Mesenchymal stem cell (in vitro differentiated cells and primary cell): ENCODE data around the gene SLC6A13.

Source experiments
- DNase-seq: peaks from one replicate; pipeline ENCODE4 v3.0.0-alpha.2; 2013
- H2AFZ ChIP-seq: one replicate; pipeline ENCODE4 v1.6.1; 2013; ENCODE audit warnings: low read depth, mild to moderate bottlenecking, control low read depth, inconsistent platforms, low read length, moderate library complexity
- H2AK5ac ChIP-seq: 2 replicates; pipeline ENCODE4 v1.6.1; 2013; ENCODE audit warnings: low read length, moderate library complexity, mild to moderate bottlenecking, inconsistent platforms; ENCODE audit not compliant: severe bottlenecking
- H2BK120ac ChIP-seq: one replicate; pipeline ENCODE4 v1.6.1; 2013; ENCODE audit warnings: low read depth, mild to moderate bottlenecking, inconsistent platforms, low read length, moderate library complexity
- H2BK12ac ChIP-seq, 2 experiments: one replicate each; pipeline ENCODE4 v1.6.1; 2013; ENCODE audit warnings: inconsistent platforms in 2 of 2, low read length in 2 of 2, mild to moderate bottlenecking in 2 of 2, moderate library complexity in 2 of 2, control low read depth in 1 of 2
- H2BK15ac ChIP-seq: one replicate; pipeline ENCODE4 v1.6.1; 2013; ENCODE audit warnings: mild to moderate bottlenecking, low read depth, inconsistent platforms; ENCODE audit not compliant: poor library complexity, severe bottlenecking
- H2BK5ac ChIP-seq: 2 replicates; pipeline ENCODE4 v1.6.1; 2013; ENCODE audit warnings: low read depth, mild to moderate bottlenecking, low read length, control low read depth, inconsistent platforms; ENCODE audit not compliant: poor library complexity, severe bottlenecking
- H3K14ac ChIP-seq, 2 experiments: one replicate each; pipeline ENCODE4 v1.6.1; 2013; ENCODE audit warnings: inconsistent platforms in 2 of 2, low read length in 2 of 2, control low read depth in 1 of 2, mild to moderate bottlenecking in 1 of 2, moderate library complexity in 1 of 2
- H3K18ac ChIP-seq, 2 experiments: one replicate each; pipeline ENCODE4 v1.6.1; 2013; ENCODE audit warnings: inconsistent platforms in 2 of 2, low read length in 2 of 2, control low read depth in 1 of 2, low read depth in 1 of 2, mild to moderate bottlenecking in 1 of 2
- H3K23ac ChIP-seq, 2 experiments: one replicate each; pipeline ENCODE4 v1.6.1; 2013; ENCODE audit warnings: inconsistent platforms in 2 of 2, low read length in 2 of 2, mild to moderate bottlenecking in 2 of 2, moderate library complexity in 2 of 2, control low read depth in 1 of 2
- H3K27ac ChIP-seq: 2 replicates; pipeline ENCODE4 v1.5.1; 2013; ENCODE audit warnings: mild to moderate bottlenecking, moderate library complexity, low read length, control low read depth, inconsistent platforms; ENCODE audit not compliant: poor library complexity, severe bottlenecking
- H3K27me3 ChIP-seq, 2 experiments: 2 replicates each; pipeline versions ENCODE4 v1.6.1 to v1.7.0; 2013; ENCODE audit warnings: low read length in 2 of 2, mild to moderate bottlenecking in 2 of 2, moderate library complexity in 2 of 2, control low read depth in 1 of 2, inconsistent platforms in 1 of 2; ENCODE audit not compliant: control insufficient read depth in 1 of 2, insufficient read depth in 1 of 2
- H3K36me3 ChIP-seq, 2 experiments: 2 replicates each; pipeline versions ENCODE4 v1.6.1 to v1.7.0; 2013; ENCODE audit warnings: low read length in 2 of 2, control low read depth in 1 of 2, inconsistent platforms in 1 of 2, low read depth in 1 of 2, mild to moderate bottlenecking in 1 of 2; ENCODE audit not compliant: insufficient read depth in 2 of 2, control insufficient read depth in 1 of 2
- H3K4ac ChIP-seq, 2 experiments: one replicate each; pipeline ENCODE4 v1.6.1; 2013; ENCODE audit warnings: inconsistent platforms in 2 of 2, low read length in 2 of 2, mild to moderate bottlenecking in 2 of 2, moderate library complexity in 2 of 2, control low read depth in 1 of 2, low read depth in 1 of 2
- H3K4me1 ChIP-seq: 2 replicates; pipeline ENCODE4 v1.6.1; 2013; ENCODE audit warnings: low read depth, low read length, control low read depth; ENCODE audit not compliant: control insufficient read depth, insufficient read depth
- H3K4me2 ChIP-seq: 2 replicates; pipeline ENCODE4 v1.6.1; 2013; ENCODE audit warnings: low read length, mild to moderate bottlenecking, inconsistent platforms; ENCODE audit not compliant: poor library complexity, severe bottlenecking
- H3K4me3 ChIP-seq, 2 experiments: 2 replicates each; pipeline versions ENCODE4 v1.5.1 to v1.7.0; 2013; ENCODE audit warnings: low read length in 2 of 2, mild to moderate bottlenecking in 2 of 2, control low read depth in 1 of 2, low read depth in 1 of 2; ENCODE audit not compliant: insufficient read depth in 1 of 2
- H3K79me1 ChIP-seq: replicated peaks from 2 replicates; pipeline ENCODE4 v1.6.1; 2013; ENCODE audit warnings: mild to moderate bottlenecking, control low read depth, low read length, inconsistent platforms; ENCODE audit not compliant: poor library complexity, severe bottlenecking
- H3K9ac ChIP-seq: 2 replicates; pipeline ENCODE4 v1.7.0; 2013; ENCODE audit warnings: mild to moderate bottlenecking, low read length, moderate library complexity
- H3K9me3 ChIP-seq: 2 replicates; pipeline ENCODE4 v1.7.0; 2013; ENCODE audit warnings: mild to moderate bottlenecking, low read length; ENCODE audit not compliant: control insufficient read depth
- H4K8ac ChIP-seq: one replicate; pipeline ENCODE4 v1.6.1; 2013; ENCODE audit warnings: inconsistent platforms, mild to moderate bottlenecking, low read length, moderate library complexity
- H4K91ac ChIP-seq: one replicate; pipeline ENCODE4 v1.6.1; 2013; ENCODE audit warnings: mild to moderate bottlenecking, low read length, inconsistent platforms
- WGBS: methylation state at CpG from one replicate; pipeline ENCODE4 v1.1.7; 2013; ENCODE audit warnings: mixed read lengths; 5-methylcytosine and 5-hydroxymethylcytosine counted together

SLC6A13 gene

GRCh38 chr12:226401-226800 is 36.2 kb downstream of the SLC6A13 start:
- WGBS: 86% methylated on average over 14 of the region's 14 CpGs
- Histone ChIP-seq H3K4ac (no peak overlapping the region), H2AFZ (no peak overlapping the region), H3K18ac (no peak overlapping the region), H3K4me1 (no peaks in the 10 kb centered on the region), H3K4me3 (no peak overlapping the region), H3K9me3 (no peaks in the 10 kb centered on the region), H3K79me1 (no peaks in the 10 kb centered on the region), H3K27ac (no peak overlapping the region), H3K14ac (no peak overlapping the region), H3K4me2 (no peak overlapping the region), H2AK5ac (no peak overlapping the region), H3K27me3 (peaks cover 75 to 93% of the 10 kb centered on the region in 2 experiments), H3K9ac (no peak overlapping the region), H4K8ac (no peak overlapping the region), H2BK120ac (no peak overlapping the region), H2BK12ac (no peak overlapping the region), H2BK15ac (no peak overlapping the region), H2BK5ac (no peak overlapping the region), H4K91ac (no peak overlapping the region), H3K23ac (no peak overlapping the region), H3K36me3 (no peaks in the 10 kb centered on the region)
- DNase-seq: no peak

GRCh38 chr12:225012-225411 is 37.6 kb downstream of the SLC6A13 start:
- Histone ChIP-seq H3K27ac (no peak overlapping the region), H3K4me2 (no peak overlapping the region), H2AK5ac (no peak overlapping the region), H2BK15ac (no peak overlapping the region), H4K91ac (no peak overlapping the region), H4K8ac (no peak overlapping the region), H3K14ac (no peak overlapping the region), H3K4me3 (no peak overlapping the region), H3K18ac (no peak overlapping the region), H3K79me1 (no peaks in the 10 kb centered on the region), H2AFZ (no peak overlapping the region), H2BK12ac (no peak overlapping the region), H3K9ac (no peak overlapping the region), H2BK120ac (no peak overlapping the region), H3K4ac (no peak overlapping the region), H3K4me1 (peaks cover 8% of the 10 kb centered on the region), H3K36me3 (no peaks in the 10 kb centered on the region), H2BK5ac (no peak overlapping the region), H3K9me3 (no peaks in the 10 kb centered on the region), H3K27me3 (peaks cover 75 to 93% of the 10 kb centered on the region in 2 experiments), H3K23ac (no peak overlapping the region)
- DNase-seq: no peak
- WGBS: 87% methylated on average over 18 of the region's 18 CpGs

- peaks cover 68 to 93% of the 10 kb centered on the region in 2 experiments for H3K27me3 ChIP-seq
- no peak overlapping the region for H3K18ac ChIP-seq
- no peak overlapping the region for H2AFZ ChIP-seq
- no peak overlapping the region for H3K27ac ChIP-seq
- no peak overlapping the region for H2BK120ac ChIP-seq
- peaks cover 14% of the 10 kb centered on the region for H3K4me1 ChIP-seq
- H3K9ac ChIP-seq: no peak overlapping the region
- H3K36me3 ChIP-seq: no peaks in the 10 kb centered on the region
- DNase-seq: no peak
- no peak overlapping the region for H2AK5ac ChIP-seq
- no peak overlapping the region for H2BK12ac ChIP-seq
- no peak overlapping the region for H4K91ac ChIP-seq
- no peak overlapping the region for H3K4me2 ChIP-seq
- H3K4me3 ChIP-seq: no peak overlapping the region
- no peak overlapping the region for H2BK5ac ChIP-seq
- no peak overlapping the region for H3K23ac ChIP-seq
- no peak overlapping the region for H4K8ac ChIP-seq
- no peaks in the 10 kb centered on the region for H3K9me3 ChIP-seq
- no peak overlapping the region for H3K14ac ChIP-seq
- H3K79me1 ChIP-seq: no peaks in the 10 kb centered on the region
- WGBS: 79% methylated on average over 7 of the region's 9 CpGs
- H2BK15ac ChIP-seq: no peak overlapping the region
- H3K4ac ChIP-seq: no peak overlapping the region
Observed at GRCh38 chr12:224330-224729, 38.3 kb downstream of the SLC6A13 start.

GRCh38 chr12:223841-224240 is 38.8 kb downstream of the SLC6A13 start:
- no peak overlapping the region for H4K91ac ChIP-seq
- no peaks in the 10 kb centered on the region for H3K79me1 ChIP-seq
- 84% methylated on average over 11 of the region's 11 CpGs for WGBS
- DNase-seq: no peak
- H3K9ac ChIP-seq: no peak overlapping the region
- H2AK5ac ChIP-seq: no peak overlapping the region
- H3K4ac ChIP-seq: no peak overlapping the region
- peaks cover 16% of the 10 kb centered on the region for H3K4me1 ChIP-seq
- no peak overlapping the region for H3K23ac ChIP-seq
- no peak overlapping the region for H3K18ac ChIP-seq
- H3K4me3 ChIP-seq: no peak overlapping the region
- H2AFZ ChIP-seq: no peak overlapping the region
- H2BK120ac ChIP-seq: no peak overlapping the region
- H2BK15ac ChIP-seq: no peak overlapping the region
- H2BK12ac ChIP-seq: no peak overlapping the region
- H3K9me3 ChIP-seq: no peaks in the 10 kb centered on the region
- H3K36me3 ChIP-seq: no peaks in the 10 kb centered on the region
- no peak overlapping the region for H3K14ac ChIP-seq
- no peak overlapping the region for H2BK5ac ChIP-seq
- no peak overlapping the region for H3K27ac ChIP-seq
- H3K4me2 ChIP-seq: no peak overlapping the region
- H3K27me3 ChIP-seq: peaks cover 64 to 93% of the 10 kb centered on the region in 2 experiments
- no peak overlapping the region for H4K8ac ChIP-seq
